GM12878 (cell line): ENCODE results near the gene C10orf67. TPM values are rescaled to one million over a fixed set of nuclear protein-coding genes. Genes with fewer than 3 reads are reported as not detected.

Experiments used
- EP300 ChIP-seq, 2 experiments: fragments of 150-350 bp in 1 of 2; IDR thresholded peaks; 2 replicates each; pipeline ENCODE4 v1.6.1; 2011 to 2012; ENCODE audit warnings: low read depth in 2 of 2, low read length in 2 of 2, borderline replicate concordance in 1 of 2, improper control_type of control experiment in 1 of 2, inconsistent platforms in 1 of 2; ENCODE audit not compliant: control insufficient read depth in 1 of 2
- NRF1 ChIP-seq: conservative IDR thresholded peaks from 2 replicates; pipeline ENCODE4 v1.6.1; 2011; ENCODE audit warnings: mild to moderate bottlenecking, low read depth, low read length, improper control_type of control experiment
- polyA plus RNA-seq, 11 experiments: library from polyadenylated mRNA; depleted of rRNA in 4 of 11; unstranded in 6 of 11; stranded (reverse) in 5 of 11; fragments of >200 nt; fragmentation: Nextera tagmentation in 4 of 11; fragmentation: Illumina TruSeq in 1 of 11; extraction: Ambion mirVana in 4 of 11; extraction: Trizol in 1 of 11; gene quantifications; 1 replicate in 1 of 11; 2 replicates in 10 of 11; pipeline versions ENCODE4 v1.2.1 to v1.2.3, GENCODE V29; 2011 to 2016; ENCODE audit warnings: inconsistent platforms in 2 of 11, missing spikeins in 2 of 11, low read depth in 1 of 11
- total RNA-seq, 4 experiments: library from RNA; depleted of rRNA in 3 of 4; stranded (reverse); fragments of >200 nt in 3 of 4; fragmentation: Illumina TruSeq in 1 of 4; extraction: Trizol in 1 of 4; gene quantifications; 2 replicates each; pipeline versions ENCODE4 v1.2.1 to v1.2.3, GENCODE V29; 2013 to 2021
- TF ChIP-seq, protein P1 (sequence below): fragments of 150-350 bp; IDR thresholded peaks from 2 replicates; pipeline ENCODE4 v1.6.1; 2014; ENCODE audit warnings: mild to moderate bottlenecking, low read depth, low read length
- TF ChIP-seq, protein P2 (sequence below): fragments of 450-650 bp; IDR thresholded peaks from 2 replicates; pipeline ENCODE4 v1.6.1; 2016; ENCODE audit warnings: mild to moderate bottlenecking
- TF ChIP-seq, protein P3 (sequence below): IDR thresholded peaks from 2 replicates; pipeline ENCODE4 v1.6.1; 2012; ENCODE audit warnings: low read depth, low read length, improper control_type of control experiment

C10orf67 gene
- total and polyA plus RNA-seq, 10 of the 15 experiments (the other 5 are each of a cell fraction or from before 2014, with no cell fraction given) = 0.06 TPM; not detected in 9

DNA sequence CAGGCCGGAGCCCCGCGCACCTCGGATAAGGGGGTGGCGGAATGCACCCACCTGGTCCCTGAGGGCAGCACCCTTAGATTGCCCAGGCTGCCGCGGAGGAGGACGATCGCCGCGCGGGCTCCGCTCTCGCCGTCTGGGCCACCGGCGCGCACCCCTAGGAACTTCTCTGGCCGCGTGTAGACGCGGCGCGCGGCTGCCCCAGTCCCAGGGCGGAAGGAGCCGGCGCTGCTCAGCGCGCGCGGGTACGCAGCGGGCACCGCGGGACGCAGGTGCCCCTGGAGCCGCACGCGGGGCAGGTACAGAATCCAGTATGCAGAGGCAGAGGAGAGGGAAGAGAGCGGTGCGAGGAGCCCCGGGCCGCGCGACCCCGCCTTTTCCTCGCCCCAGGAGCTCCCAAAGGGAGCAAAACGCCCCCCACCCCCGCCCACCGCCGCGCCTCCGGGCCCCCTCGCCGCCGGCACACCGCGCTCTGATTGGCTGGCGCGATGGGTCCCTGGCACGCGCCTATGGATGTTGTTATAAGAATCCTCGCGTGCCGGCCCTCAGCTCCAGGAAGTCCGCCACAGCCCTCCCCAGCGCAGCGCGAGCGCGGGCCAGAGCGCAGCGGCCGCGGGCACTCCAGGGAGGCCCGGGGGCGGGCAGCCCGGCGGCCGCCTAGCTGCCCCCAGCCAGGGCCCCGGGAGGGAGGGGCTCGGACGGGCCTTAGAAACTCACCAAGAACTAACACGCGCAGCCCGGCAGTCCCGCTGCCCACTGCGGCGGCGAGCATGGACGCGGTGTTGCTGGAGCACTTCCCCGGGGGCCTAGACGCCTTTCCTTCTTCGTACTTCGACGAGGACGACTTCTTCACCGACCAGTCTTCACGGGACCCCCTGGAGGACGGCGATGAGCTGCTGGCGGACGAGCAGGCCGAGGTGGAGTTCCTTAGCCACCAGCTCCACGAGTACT lies 152.6 kb downstream of the C10orf67 start, which contains the start of gene PTF1A (continued):
- TF ChIP-seq, protein P1, sequence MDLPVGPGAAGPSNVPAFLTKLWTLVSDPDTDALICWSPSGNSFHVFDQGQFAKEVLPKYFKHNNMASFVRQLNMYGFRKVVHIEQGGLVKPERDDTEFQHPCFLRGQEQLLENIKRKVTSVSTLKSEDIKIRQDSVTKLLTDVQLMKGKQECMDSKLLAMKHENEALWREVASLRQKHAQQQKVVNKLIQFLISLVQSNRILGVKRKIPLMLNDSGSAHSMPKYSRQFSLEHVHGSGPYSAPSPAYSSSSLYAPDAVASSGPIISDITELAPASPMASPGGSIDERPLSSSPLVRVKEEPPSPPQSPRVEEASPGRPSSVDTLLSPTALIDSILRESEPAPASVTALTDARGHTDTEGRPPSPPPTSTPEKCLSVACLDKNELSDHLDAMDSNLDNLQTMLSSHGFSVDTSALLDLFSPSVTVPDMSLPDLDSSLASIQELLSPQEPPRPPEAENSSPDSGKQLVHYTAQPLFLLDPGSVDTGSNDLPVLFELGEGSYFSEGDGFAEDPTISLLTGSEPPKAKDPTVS = no peak
- TF ChIP-seq EP300 (IDR thresholded peaks at IDR 0.05; ENCODE audit: borderline replicate concordance in 1 of 2, control insufficient read depth in 1 of 2, low read depth in 2 of 2, low read length in 2 of 2) (no peak), NRF1 (no peak)
- TF ChIP-seq, protein P2, sequence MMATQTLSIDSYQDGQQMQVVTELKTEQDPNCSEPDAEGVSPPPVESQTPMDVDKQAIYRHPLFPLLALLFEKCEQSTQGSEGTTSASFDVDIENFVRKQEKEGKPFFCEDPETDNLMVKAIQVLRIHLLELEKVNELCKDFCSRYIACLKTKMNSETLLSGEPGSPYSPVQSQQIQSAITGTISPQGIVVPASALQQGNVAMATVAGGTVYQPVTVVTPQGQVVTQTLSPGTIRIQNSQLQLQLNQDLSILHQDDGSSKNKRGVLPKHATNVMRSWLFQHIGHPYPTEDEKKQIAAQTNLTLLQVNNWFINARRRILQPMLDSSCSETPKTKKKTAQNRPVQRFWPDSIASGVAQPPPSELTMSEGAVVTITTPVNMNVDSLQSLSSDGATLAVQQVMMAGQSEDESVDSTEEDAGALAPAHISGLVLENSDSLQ = no peak
- TF ChIP-seq, protein P3, sequence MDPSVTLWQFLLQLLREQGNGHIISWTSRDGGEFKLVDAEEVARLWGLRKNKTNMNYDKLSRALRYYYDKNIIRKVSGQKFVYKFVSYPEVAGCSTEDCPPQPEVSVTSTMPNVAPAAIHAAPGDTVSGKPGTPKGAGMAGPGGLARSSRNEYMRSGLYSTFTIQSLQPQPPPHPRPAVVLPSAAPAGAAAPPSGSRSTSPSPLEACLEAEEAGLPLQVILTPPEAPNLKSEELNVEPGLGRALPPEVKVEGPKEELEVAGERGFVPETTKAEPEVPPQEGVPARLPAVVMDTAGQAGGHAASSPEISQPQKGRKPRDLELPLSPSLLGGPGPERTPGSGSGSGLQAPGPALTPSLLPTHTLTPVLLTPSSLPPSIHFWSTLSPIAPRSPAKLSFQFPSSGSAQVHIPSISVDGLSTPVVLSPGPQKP = no peak
